Panc1 (cell line): Measurements from ENCODE around the gene NUDT3. TPM values are rescaled to one million over a fixed set of nuclear protein-coding genes. Genes with fewer than 3 reads are reported as not detected.
A peak's percentile ranks its signal among the peaks of the same experiment; 100 is the strongest.
"Not testable (repeated sequence)": the region's sequence is repeated elsewhere in the genome, so short reads cannot be mapped to it uniquely, and the experiment has no call there.

ENCODE experiments used
- ATAC-seq: fragments of 200-7000 bp; cut with Tn5 transposase; 2 replicates; pipeline ENCODE4 v1.9.1; 2020; ENCODE audit warnings: mild to moderate bottlenecking, moderate library complexity
- BruUV-seq: library from RNA; stranded (reverse); fragments of 400-500 nt; replicated peaks from 2 replicates; lab custom pipeline; 2021; lab: Mats Ljungman, UMichigan
- CTCF ChIA-PET: fragments of 300-600 bp; sonication (Branson Sonifier 250); formaldehyde crosslinking; loops from one replicate; lab custom pipeline; 2022; ENCODE audit warnings: antibody characterized with exemption; lab: Charles Lee
- POLR2A ChIA-PET: fragments of 300-600 bp; sonication (Branson Sonifier 250); formaldehyde crosslinking; loops from one replicate; lab custom pipeline; 2022; ENCODE audit warnings: antibody characterized with exemption; lab: Charles Lee
- DNase-seq: peaks from one replicate; pipeline ENCODE4 v3.0.0-alpha.2; 2010; ENCODE audit warnings: low read depth, low spot score
- H3K27ac ChIP-seq: 2 replicates; pipeline ENCODE4 v1.5.1; 2011; ENCODE audit warnings: mild to moderate bottlenecking, low read length, inconsistent platforms
- H3K27me3 ChIP-seq: fragments of 200-500 bp; sonication (Bioruptor generic); 2 replicates; pipeline ENCODE4 v1.6.0; 2014; ENCODE audit warnings: low read length, inconsistent platforms; ENCODE audit not compliant: control insufficient read depth, insufficient read depth
- H3K36me3 ChIP-seq: fragments of 200-500 bp; sonication (Bioruptor generic); 2 replicates; pipeline ENCODE4 v1.5.1; 2014; ENCODE audit warnings: inconsistent platforms, mild to moderate bottlenecking, low read length, moderate library complexity; ENCODE audit not compliant: control insufficient read depth, insufficient read depth
- H3K4me1 ChIP-seq: 2 replicates; pipeline ENCODE4 v1.5.1; 2011; ENCODE audit warnings: inconsistent platforms, mild to moderate bottlenecking, low read length, moderate library complexity; ENCODE audit not compliant: control insufficient read depth, insufficient read depth
- H3K4me3 ChIP-seq, 2 experiments: 2 replicates each; pipeline ENCODE4 v1.5.1; 2011 to 2012; ENCODE audit warnings: low read depth in 2 of 2, low read length in 2 of 2, mild to moderate bottlenecking in 2 of 2, inconsistent platforms in 1 of 2, moderate library complexity in 1 of 2
- H3K9me3 ChIP-seq: fragments of 200-500 bp; sonication (Bioruptor generic); 2 replicates; pipeline ENCODE4 v1.5.1; 2014; ENCODE audit warnings: low read depth, mild to moderate bottlenecking, inconsistent platforms, low read length, moderate library complexity; ENCODE audit not compliant: control insufficient read depth, insufficient read depth
- POLR2AphosphoS5 ChIP-seq: IDR thresholded peaks from 2 replicates; pipeline ENCODE4 v1.6.1; 2012; ENCODE audit warnings: mild to moderate bottlenecking, low read depth, low read length, moderate library complexity
- SIN3A ChIP-seq: IDR thresholded peaks from 2 replicates; pipeline ENCODE4 v1.6.1; 2012; ENCODE audit warnings: low read depth, mild to moderate bottlenecking, low read length, moderate library complexity, borderline replicate concordance; ENCODE audit not compliant: insufficient read depth
- TCF7L2 ChIP-seq: IDR thresholded peaks from 2 replicates; pipeline ENCODE4 v1.6.1; 2011; ENCODE audit warnings: mild to moderate bottlenecking, low read depth, low read length, inconsistent platforms
- in situ Hi-C: cut with HindIII; loops from 2 replicates; pipeline ENCODE4 v1.10.0; 2016; ENCODE audit warnings: low sequenced_read_pairs, low pct_unique_long_range_greater_than_20kb
- intact Hi-C: fragments of 100-400 bp; cut with micrococcal nuclease; formaldehyde crosslinking; loops from one replicate; pipeline ENCODE4 v1.10.0; 2022; ENCODE audit not compliant: unreplicated experiment
- total RNA-seq: library from RNA; stranded (reverse); gene quantifications from one replicate; pipeline ENCODE4 v1.2.1, GENCODE V29; 2021; ENCODE audit not compliant: unreplicated experiment
- TF ChIP-seq, protein P1 (sequence below), 2 experiments: IDR thresholded peaks; 2 replicates each; pipeline ENCODE4 v1.6.1; 2011 to 2012; ENCODE audit warnings: low read depth in 2 of 2, control low read depth in 1 of 2, low read length in 1 of 2, mild to moderate bottlenecking in 1 of 2, moderate library complexity in 1 of 2; ENCODE audit not compliant: insufficient read depth in 1 of 2
- TF ChIP-seq, protein P2 (sequence below): fragments of 450-650 bp; IDR thresholded peaks from 2 replicates; pipeline ENCODE4 v1.5.1; 2017; ENCODE audit warnings: mild to moderate bottlenecking

The NUDT3 gene
- total RNA-seq, 1 experiment from 2014 or later, result 25.9 TPM

DNA sequence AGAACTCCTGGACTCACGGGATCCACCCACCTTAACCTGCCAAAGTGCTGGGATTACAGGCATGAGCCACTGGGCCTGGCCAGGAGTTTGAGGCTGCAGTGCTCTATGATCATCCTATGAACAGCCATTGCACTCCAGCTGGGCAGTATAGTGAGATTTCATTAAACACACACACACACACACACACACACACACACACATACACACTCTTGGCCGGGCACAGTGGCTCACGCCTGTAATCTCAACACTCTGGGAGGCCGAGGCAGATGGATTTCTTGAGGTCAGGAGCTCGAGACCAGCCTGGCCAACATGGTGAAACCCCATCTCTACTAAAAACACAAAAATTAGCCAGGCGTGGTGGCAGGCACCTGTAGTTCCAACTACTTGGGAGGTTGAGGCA is 38.2 kb downstream of the NUDT3 start:
- H3K9me3 ChIP-seq, H3K27ac ChIP-seq, H3K4me1 ChIP-seq, H3K36me3 ChIP-seq, BruUV-seq, in situ Hi-C loops, H3K27me3 ChIP-seq, CTCF ChIA-PET, DNase-seq, POLR2A ChIA-PET, ATAC-seq, intact Hi-C loops, H3K4me3 ChIP-seq: not testable (repeated sequence)

DNA sequence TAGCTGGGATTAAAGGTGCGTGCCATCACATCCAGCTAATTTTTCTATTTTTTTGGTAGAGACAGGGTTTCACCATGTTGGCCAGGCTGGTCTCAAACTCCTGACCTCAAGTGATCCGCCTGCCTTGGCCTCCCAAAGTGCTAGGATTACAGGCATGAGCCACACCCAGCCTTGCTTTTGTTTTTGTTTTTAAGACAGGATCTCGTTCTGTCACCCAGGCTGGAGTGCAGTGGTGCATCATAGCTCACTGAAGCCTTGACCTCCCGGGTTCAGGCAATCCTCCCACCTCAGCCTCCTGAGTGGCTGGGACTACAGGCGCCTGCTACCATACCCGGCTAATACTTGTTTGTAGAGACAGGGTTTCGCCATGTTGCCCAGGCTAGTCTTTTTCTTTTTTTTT is 38.9 kb downstream of the NUDT3 start:
- H3K36me3 ChIP-seq, H3K27me3 ChIP-seq, in situ Hi-C loops, intact Hi-C loops, H3K4me3 ChIP-seq, H3K4me1 ChIP-seq, H3K27ac ChIP-seq, BruUV-seq, ATAC-seq, CTCF ChIA-PET, DNase-seq, H3K9me3 ChIP-seq: not testable (repeated sequence)
- POLR2A ChIA-PET, result interaction anchor here (0.7 kb wide), 1 partner anchor 33 kb away, joined by 6 read pairs; no protein-coding TSS in a partner anchor

DNA sequence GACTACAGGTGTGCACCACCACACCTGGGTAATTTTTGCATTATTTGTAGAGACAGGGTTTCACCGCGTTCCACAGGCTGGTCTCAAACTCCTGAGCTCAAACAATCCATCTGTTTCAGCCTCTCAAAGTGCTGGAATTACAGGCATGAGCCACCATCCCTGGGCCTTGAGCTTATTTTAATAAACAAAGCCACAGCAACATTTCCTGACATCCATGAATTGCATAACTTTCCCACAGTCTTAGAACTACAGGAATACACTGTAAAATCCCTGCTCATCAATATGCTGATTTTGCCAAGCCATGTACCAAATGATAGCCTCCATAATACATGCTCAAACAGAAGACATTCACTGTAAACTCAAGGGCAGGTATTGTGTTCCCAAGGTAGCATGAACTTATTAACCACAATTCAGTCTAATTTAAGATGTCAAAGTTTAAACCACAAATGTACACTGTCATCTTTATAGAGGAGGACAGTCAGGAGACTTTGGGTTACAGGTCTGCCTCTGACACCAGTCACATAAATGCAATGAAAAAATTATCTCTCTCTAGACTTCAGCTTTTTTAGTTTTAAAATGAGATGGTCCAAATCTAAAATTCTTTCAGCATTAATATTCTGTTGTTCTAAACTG is 40.0 kb downstream of the NUDT3 start:
- ChIA-PET POLR2A (interaction anchor here (0.6 to 0.7 kb wide), 2 partner anchors 31 to 439 kb away, joined by 6 to 7 read pairs; partner anchors contain the start of gene BLTP3A), CTCF (no interaction called here)
- no peaks in the 10 kb centered on the region for H3K36me3 ChIP-seq
- no peak overlapping the region for H3K4me3 ChIP-seq
- no peaks in the 10 kb centered on the region; the same call in 1 of the 2 replicates for H3K4me1 ChIP-seq
- in situ Hi-C loops, result no loop called here
- ATAC-seq (no peak), DNase-seq (no peak)
- no peak overlapping the region for H3K27ac ChIP-seq
- TF ChIP-seq POLR2AphosphoS5, result no peak
- TF ChIP-seq SIN3A, result no peak
- TF ChIP-seq TCF7L2, result no peak
- TF ChIP-seq, protein P1, sequence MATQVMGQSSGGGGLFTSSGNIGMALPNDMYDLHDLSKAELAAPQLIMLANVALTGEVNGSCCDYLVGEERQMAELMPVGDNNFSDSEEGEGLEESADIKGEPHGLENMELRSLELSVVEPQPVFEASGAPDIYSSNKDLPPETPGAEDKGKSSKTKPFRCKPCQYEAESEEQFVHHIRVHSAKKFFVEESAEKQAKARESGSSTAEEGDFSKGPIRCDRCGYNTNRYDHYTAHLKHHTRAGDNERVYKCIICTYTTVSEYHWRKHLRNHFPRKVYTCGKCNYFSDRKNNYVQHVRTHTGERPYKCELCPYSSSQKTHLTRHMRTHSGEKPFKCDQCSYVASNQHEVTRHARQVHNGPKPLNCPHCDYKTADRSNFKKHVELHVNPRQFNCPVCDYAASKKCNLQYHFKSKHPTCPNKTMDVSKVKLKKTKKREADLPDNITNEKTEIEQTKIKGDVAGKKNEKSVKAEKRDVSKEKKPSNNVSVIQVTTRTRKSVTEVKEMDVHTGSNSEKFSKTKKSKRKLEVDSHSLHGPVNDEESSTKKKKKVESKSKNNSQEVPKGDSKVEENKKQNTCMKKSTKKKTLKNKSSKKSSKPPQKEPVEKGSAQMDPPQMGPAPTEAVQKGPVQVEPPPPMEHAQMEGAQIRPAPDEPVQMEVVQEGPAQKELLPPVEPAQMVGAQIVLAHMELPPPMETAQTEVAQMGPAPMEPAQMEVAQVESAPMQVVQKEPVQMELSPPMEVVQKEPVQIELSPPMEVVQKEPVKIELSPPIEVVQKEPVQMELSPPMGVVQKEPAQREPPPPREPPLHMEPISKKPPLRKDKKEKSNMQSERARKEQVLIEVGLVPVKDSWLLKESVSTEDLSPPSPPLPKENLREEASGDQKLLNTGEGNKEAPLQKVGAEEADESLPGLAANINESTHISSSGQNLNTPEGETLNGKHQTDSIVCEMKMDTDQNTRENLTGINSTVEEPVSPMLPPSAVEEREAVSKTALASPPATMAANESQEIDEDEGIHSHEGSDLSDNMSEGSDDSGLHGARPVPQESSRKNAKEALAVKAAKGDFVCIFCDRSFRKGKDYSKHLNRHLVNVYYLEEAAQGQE (IDR thresholded peaks at IDR 0.05; ENCODE audit: insufficient read depth in 1 of 2, low read depth in 2 of 2, low read length in 1 of 2), result no peak
- TF ChIP-seq, protein P2, sequence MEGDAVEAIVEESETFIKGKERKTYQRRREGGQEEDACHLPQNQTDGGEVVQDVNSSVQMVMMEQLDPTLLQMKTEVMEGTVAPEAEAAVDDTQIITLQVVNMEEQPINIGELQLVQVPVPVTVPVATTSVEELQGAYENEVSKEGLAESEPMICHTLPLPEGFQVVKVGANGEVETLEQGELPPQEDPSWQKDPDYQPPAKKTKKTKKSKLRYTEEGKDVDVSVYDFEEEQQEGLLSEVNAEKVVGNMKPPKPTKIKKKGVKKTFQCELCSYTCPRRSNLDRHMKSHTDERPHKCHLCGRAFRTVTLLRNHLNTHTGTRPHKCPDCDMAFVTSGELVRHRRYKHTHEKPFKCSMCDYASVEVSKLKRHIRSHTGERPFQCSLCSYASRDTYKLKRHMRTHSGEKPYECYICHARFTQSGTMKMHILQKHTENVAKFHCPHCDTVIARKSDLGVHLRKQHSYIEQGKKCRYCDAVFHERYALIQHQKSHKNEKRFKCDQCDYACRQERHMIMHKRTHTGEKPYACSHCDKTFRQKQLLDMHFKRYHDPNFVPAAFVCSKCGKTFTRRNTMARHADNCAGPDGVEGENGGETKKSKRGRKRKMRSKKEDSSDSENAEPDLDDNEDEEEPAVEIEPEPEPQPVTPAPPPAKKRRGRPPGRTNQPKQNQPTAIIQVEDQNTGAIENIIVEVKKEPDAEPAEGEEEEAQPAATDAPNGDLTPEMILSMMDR, result no peak
- TSS peak; percentile 47 for BruUV-seq
- intact Hi-C loops, result no loop called here
- no peaks in the 10 kb centered on the region for H3K9me3 ChIP-seq
- H3K27me3 ChIP-seq, result no peaks in the 10 kb centered on the region
